Coronary artery (tissue), 2 donors: ENCODE results near the gene SULT1A1.

Experiments used
- DNase-seq: peaks from one replicate; pipeline ENCODE4 v3.0.0-alpha.2; 2017; ENCODE audit warnings: low spot score
- H3K27ac ChIP-seq, 2 donors: fragments of 200-600 bp; sonication (generic); one replicate each; pipeline ENCODE4 v1.5.1; 2016 to 2019
- H3K4me3 ChIP-seq: fragments of 200-600 bp; sonication (generic); 2 replicates; pipeline ENCODE4 v1.5.1; 2016; ENCODE audit warnings: mild to moderate bottlenecking, moderate library complexity
- CTCF ChIP-seq: fragments of 200-600 bp; sonication (generic); IDR thresholded peaks from one replicate; pipeline ENCODE4 v1.5.1; 2019; ENCODE audit warnings: antibody characterized with exemption

SULT1A1 gene

GRCh38 chr16:28575446-28576109 lies 34.3 kb downstream of the SULT1A1 start:
- no peak for TF ChIP-seq CTCF
- no peak overlapping the region for H3K27ac ChIP-seq
- DNase-seq: no peak
- H3K4me3 ChIP-seq: no peak overlapping the region

- no peak for TF ChIP-seq CTCF
- no peak overlapping the region for H3K27ac ChIP-seq
- H3K4me3 ChIP-seq: no peak overlapping the region
- DNase-seq: no peak
Measured at GRCh38 chr16:28574925-28575324, 34.9 kb downstream of the SULT1A1 start.

GRCh38 chr16:28573738-28574718 lies 35.8 kb downstream of the SULT1A1 start:
- no peak overlapping the region for H3K4me3 ChIP-seq
- TF ChIP-seq CTCF: no peak
- DNase-seq: no peak
- H3K27ac ChIP-seq: no peak overlapping the region

GRCh38 chr16:28572696-28573510 lies 36.9 kb downstream of the SULT1A1 start:
- Histone ChIP-seq H3K4me3 (no peak overlapping the region), H3K27ac (no peak overlapping the region)
- DNase-seq: no peak
- TF ChIP-seq CTCF: no peak

- Histone ChIP-seq H3K4me3 (no peak overlapping the region), H3K27ac (no peak overlapping the region)
- no peak for TF ChIP-seq CTCF
- DNase-seq: no peak
Measured at GRCh38 chr16:28569968-28570752, 39.7 kb downstream of the SULT1A1 start.

GRCh38 chr16:28569021-28569420 lies 40.8 kb downstream of the SULT1A1 start:
- Histone ChIP-seq H3K4me3 (no peak overlapping the region), H3K27ac (no peak overlapping the region)
- no peak for TF ChIP-seq CTCF
- no peak for DNase-seq
